Measurements from ENCODE around the gene LY6G6D. TPM values are rescaled to one million over a fixed set of nuclear protein-coding genes. Genes with fewer than 3 reads are reported as not detected.

The LY6G6D gene
- total RNA-seq, 1 donor from 2014 or later, result not detected

- no peak for DNase-seq (ENCODE audit: low read depth)
- Histone ChIP-seq H3K4me3 (ENCODE audit: low read depth, low read length) (peak within 1 kb of the TSS; percentile 89), H3K36me3 (ENCODE audit: control insufficient read depth, insufficient read depth, low read length) (peaks cover 1% of the 10 kb centered on the region), H3K27me3 (ENCODE audit: control insufficient read depth, insufficient read depth, low read length) (no peaks in the 10 kb centered on the region)
- no peak for TF ChIP-seq CTCF (IDR thresholded peaks at IDR 0.05; ENCODE audit: insufficient read depth, low read length, poor library complexity, severe bottlenecking)
Observed at GRCh38 chr6:31728767-31729514, 13.8 kb downstream of the LY6G6D start, which contains the start of gene DDAH2. TSS of gene DDAH2 (minus strand) at chr6:31729299. CDS start at chr6:31729161, 138 bp downstream.

- H3K27me3 ChIP-seq (ENCODE audit: control insufficient read depth, insufficient read depth, low read length), result no peaks in the 10 kb centered on the region
- peak; percentile 75 for TF ChIP-seq CTCF (IDR thresholded peaks at IDR 0.05; ENCODE audit: insufficient read depth, low read length, poor library complexity, severe bottlenecking)
- H3K36me3 ChIP-seq (ENCODE audit: control insufficient read depth, insufficient read depth, low read length), result peaks cover 1% of the 10 kb centered on the region
- H3K4me3 ChIP-seq (ENCODE audit: low read depth, low read length), result peak overlapping the region; percentile 89
- peak; percentile 52 for DNase-seq (ENCODE audit: low read depth)
Observed at GRCh38 chr6:31729515-31729978, 14.4 kb downstream of the LY6G6D start.

GRCh38 chr6:31729979-31730630 is 15.0 kb downstream of the LY6G6D start:
- no peak for TF ChIP-seq CTCF (IDR thresholded peaks at IDR 0.05; ENCODE audit: insufficient read depth, low read length, poor library complexity, severe bottlenecking)
- no peaks in the 10 kb centered on the region for H3K27me3 ChIP-seq (ENCODE audit: control insufficient read depth, insufficient read depth, low read length)
- H3K4me3 ChIP-seq (ENCODE audit: low read depth, low read length), result peak overlapping the region; percentile 89
- no peak for DNase-seq (ENCODE audit: low read depth)
- H3K36me3 ChIP-seq (ENCODE audit: control insufficient read depth, insufficient read depth, low read length), result peaks cover 1% of the 10 kb centered on the region

- peaks cover 1% of the 10 kb centered on the region for H3K36me3 ChIP-seq (ENCODE audit: control insufficient read depth, insufficient read depth, low read length)
- DNase-seq (ENCODE audit: low read depth), result no peak
- no peak for TF ChIP-seq CTCF (IDR thresholded peaks at IDR 0.05; ENCODE audit: insufficient read depth, low read length, poor library complexity, severe bottlenecking)
Observed at GRCh38 chr6:31730631-31731086, 15.5 kb downstream of the LY6G6D start.

GRCh38 chr6:31732029-31732428 is 16.9 kb downstream of the LY6G6D start:
- H3K27me3 ChIP-seq (ENCODE audit: control insufficient read depth, insufficient read depth, low read length), result no peaks in the 10 kb centered on the region
- H3K4me3 ChIP-seq (ENCODE audit: low read depth, low read length), result no peak overlapping the region
- TF ChIP-seq CTCF (IDR thresholded peaks at IDR 0.05; ENCODE audit: insufficient read depth, low read length, poor library complexity, severe bottlenecking), result no peak
- peaks cover 1% of the 10 kb centered on the region for H3K36me3 ChIP-seq (ENCODE audit: control insufficient read depth, insufficient read depth, low read length)
- no peak for DNase-seq (ENCODE audit: low read depth)

More at GRCh38 chr6:31730631-31731086, 15.5 kb downstream of the LY6G6D start:
- Histone ChIP-seq H3K27me3 (ENCODE audit: control insufficient read depth, insufficient read depth, low read length) (no peaks in the 10 kb centered on the region), H3K4me3 (ENCODE audit: low read depth, low read length) (no peak overlapping the region)

Measured in kidney epithelial cell (primary cell).